Panc1 (cell line): ENCODE data around the gene ZNF566. TPM values are rescaled to one million over a fixed set of nuclear protein-coding genes. Genes with fewer than 3 reads are reported as not detected.

Source experiments
- ATAC-seq: fragments of 200-7000 bp; cut with Tn5 transposase; 2 replicates; pipeline ENCODE4 v1.9.1; 2020; ENCODE audit warnings: mild to moderate bottlenecking, moderate library complexity
- BruUV-seq: library from RNA; stranded (reverse); fragments of 400-500 nt; replicated peaks from 2 replicates; lab custom pipeline; 2021; lab: Mats Ljungman, UMichigan
- CTCF ChIA-PET: fragments of 300-600 bp; sonication (Branson Sonifier 250); formaldehyde crosslinking; loops from one replicate; lab custom pipeline; 2022; ENCODE audit warnings: antibody characterized with exemption; lab: Charles Lee
- POLR2A ChIA-PET: fragments of 300-600 bp; sonication (Branson Sonifier 250); formaldehyde crosslinking; loops from one replicate; lab custom pipeline; 2022; ENCODE audit warnings: antibody characterized with exemption; lab: Charles Lee
- DNase-seq: peaks from one replicate; pipeline ENCODE4 v3.0.0-alpha.2; 2010; ENCODE audit warnings: low read depth, low spot score
- H3K27ac ChIP-seq: 2 replicates; pipeline ENCODE4 v1.5.1; 2011; ENCODE audit warnings: mild to moderate bottlenecking, low read length, inconsistent platforms
- H3K27me3 ChIP-seq: fragments of 200-500 bp; sonication (Bioruptor generic); 2 replicates; pipeline ENCODE4 v1.6.0; 2014; ENCODE audit warnings: low read length, inconsistent platforms; ENCODE audit not compliant: control insufficient read depth, insufficient read depth
- H3K36me3 ChIP-seq: fragments of 200-500 bp; sonication (Bioruptor generic); 2 replicates; pipeline ENCODE4 v1.5.1; 2014; ENCODE audit warnings: inconsistent platforms, mild to moderate bottlenecking, low read length, moderate library complexity; ENCODE audit not compliant: control insufficient read depth, insufficient read depth
- H3K4me1 ChIP-seq: 2 replicates; pipeline ENCODE4 v1.5.1; 2011; ENCODE audit warnings: inconsistent platforms, mild to moderate bottlenecking, low read length, moderate library complexity; ENCODE audit not compliant: control insufficient read depth, insufficient read depth
- H3K4me3 ChIP-seq, 2 experiments: 2 replicates each; pipeline ENCODE4 v1.5.1; 2011 to 2012; ENCODE audit warnings: low read depth in 2 of 2, low read length in 2 of 2, mild to moderate bottlenecking in 2 of 2, inconsistent platforms in 1 of 2, moderate library complexity in 1 of 2
- H3K9me3 ChIP-seq: fragments of 200-500 bp; sonication (Bioruptor generic); 2 replicates; pipeline ENCODE4 v1.5.1; 2014; ENCODE audit warnings: low read depth, mild to moderate bottlenecking, inconsistent platforms, low read length, moderate library complexity; ENCODE audit not compliant: control insufficient read depth, insufficient read depth
- POLR2AphosphoS5 ChIP-seq: IDR thresholded peaks from 2 replicates; pipeline ENCODE4 v1.6.1; 2012; ENCODE audit warnings: mild to moderate bottlenecking, low read depth, low read length, moderate library complexity
- REST ChIP-seq, 2 experiments: IDR thresholded peaks; 2 replicates each; pipeline ENCODE4 v1.6.1; 2011 to 2012; ENCODE audit warnings: low read depth in 2 of 2, control low read depth in 1 of 2, low read length in 1 of 2, mild to moderate bottlenecking in 1 of 2, moderate library complexity in 1 of 2; ENCODE audit not compliant: insufficient read depth in 1 of 2
- SIN3A ChIP-seq: IDR thresholded peaks from 2 replicates; pipeline ENCODE4 v1.6.1; 2012; ENCODE audit warnings: low read depth, mild to moderate bottlenecking, low read length, moderate library complexity, borderline replicate concordance; ENCODE audit not compliant: insufficient read depth
- TCF7L2 ChIP-seq: IDR thresholded peaks from 2 replicates; pipeline ENCODE4 v1.6.1; 2011; ENCODE audit warnings: mild to moderate bottlenecking, low read depth, low read length, inconsistent platforms
- in situ Hi-C: cut with HindIII; loops from 2 replicates; pipeline ENCODE4 v1.10.0; 2016; ENCODE audit warnings: low sequenced_read_pairs, low pct_unique_long_range_greater_than_20kb
- intact Hi-C: fragments of 100-400 bp; cut with micrococcal nuclease; formaldehyde crosslinking; loops from one replicate; pipeline ENCODE4 v1.10.0; 2022; ENCODE audit not compliant: unreplicated experiment
- total RNA-seq: library from RNA; stranded (reverse); gene quantifications from one replicate; pipeline ENCODE4 v1.2.1, GENCODE V29; 2021; ENCODE audit not compliant: unreplicated experiment
- TF ChIP-seq, protein P1 (sequence below): fragments of 450-650 bp; IDR thresholded peaks from 2 replicates; pipeline ENCODE4 v1.5.1; 2017; ENCODE audit warnings: mild to moderate bottlenecking

Gene ZNF566
- total RNA-seq, 1 experiment from 2014 or later = 19.5 TPM

GRCh38 chr19:36436531-36436930, 52.8 kb downstream of the ZNF566 start:
- intact Hi-C loops (no loop called here), in situ Hi-C loops (no loop called here)
- no peaks in the 10 kb centered on the region for H3K27me3 ChIP-seq
- H3K27ac ChIP-seq = no peak overlapping the region
- TF ChIP-seq SIN3A = no peak
- no peak for TF ChIP-seq POLR2AphosphoS5
- TF ChIP-seq, protein P1, sequence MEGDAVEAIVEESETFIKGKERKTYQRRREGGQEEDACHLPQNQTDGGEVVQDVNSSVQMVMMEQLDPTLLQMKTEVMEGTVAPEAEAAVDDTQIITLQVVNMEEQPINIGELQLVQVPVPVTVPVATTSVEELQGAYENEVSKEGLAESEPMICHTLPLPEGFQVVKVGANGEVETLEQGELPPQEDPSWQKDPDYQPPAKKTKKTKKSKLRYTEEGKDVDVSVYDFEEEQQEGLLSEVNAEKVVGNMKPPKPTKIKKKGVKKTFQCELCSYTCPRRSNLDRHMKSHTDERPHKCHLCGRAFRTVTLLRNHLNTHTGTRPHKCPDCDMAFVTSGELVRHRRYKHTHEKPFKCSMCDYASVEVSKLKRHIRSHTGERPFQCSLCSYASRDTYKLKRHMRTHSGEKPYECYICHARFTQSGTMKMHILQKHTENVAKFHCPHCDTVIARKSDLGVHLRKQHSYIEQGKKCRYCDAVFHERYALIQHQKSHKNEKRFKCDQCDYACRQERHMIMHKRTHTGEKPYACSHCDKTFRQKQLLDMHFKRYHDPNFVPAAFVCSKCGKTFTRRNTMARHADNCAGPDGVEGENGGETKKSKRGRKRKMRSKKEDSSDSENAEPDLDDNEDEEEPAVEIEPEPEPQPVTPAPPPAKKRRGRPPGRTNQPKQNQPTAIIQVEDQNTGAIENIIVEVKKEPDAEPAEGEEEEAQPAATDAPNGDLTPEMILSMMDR = no peak
- TF ChIP-seq TCF7L2 = no peak
- no peak for TF ChIP-seq REST (IDR thresholded peaks at IDR 0.05; ENCODE audit: insufficient read depth in 1 of 2, low read depth in 2 of 2, low read length in 1 of 2)
- no peaks in the 10 kb centered on the region for H3K9me3 ChIP-seq
- CTCF ChIA-PET = no interaction called here
- peak; percentile 72; the same call in 1 of the 2 replicates for ATAC-seq
- POLR2A ChIA-PET = interaction anchor here (0.6 kb wide), 1 partner anchor 31 kb away, joined by 3 read pairs; no protein-coding TSS in a partner anchor
- BruUV-seq = no TSS peak
- H3K36me3 ChIP-seq = no peaks in the 10 kb centered on the region
- H3K4me3 ChIP-seq = no peak overlapping the region
- H3K4me1 ChIP-seq = no peaks in the 10 kb centered on the region
- DNase-seq = no peak

GRCh38 chr19:36423925-36424324, 65.4 kb downstream of the ZNF566 start:
- H3K9me3 ChIP-seq = no peaks in the 10 kb centered on the region
- in situ Hi-C loops (no loop called here), intact Hi-C loops (no loop called here)
- DNase-seq (no peak), ATAC-seq (no peak)
- ChIA-PET POLR2A (no interaction called here), CTCF (no interaction called here)
- H3K4me1 ChIP-seq = no peaks in the 10 kb centered on the region
- H3K4me3 ChIP-seq = no peak overlapping the region
- BruUV-seq = no TSS peak
- no peaks in the 10 kb centered on the region for H3K27me3 ChIP-seq
- no peak for TF ChIP-seq TCF7L2
- TF ChIP-seq POLR2AphosphoS5 = no peak
- TF ChIP-seq, protein P1 = no peak
- TF ChIP-seq REST (IDR thresholded peaks at IDR 0.05; ENCODE audit: insufficient read depth in 1 of 2, low read depth in 2 of 2, low read length in 1 of 2) = no peak
- no peak for TF ChIP-seq SIN3A
- no peaks in the 10 kb centered on the region for H3K36me3 ChIP-seq
- H3K27ac ChIP-seq = no peak overlapping the region
